HL-60 (cell line): ENCODE results near the gene INTS6L.

ENCODE experiments used
- CTCF ChIP-seq: IDR thresholded peaks from one replicate; pipeline ENCODE4 v1.5.1; 2011; ENCODE audit warnings: low read length, control low read depth, inconsistent platforms; ENCODE audit not compliant: insufficient read depth
- GABPA ChIP-seq: IDR thresholded peaks from 2 replicates; pipeline ENCODE4 v1.6.1; 2012; ENCODE audit warnings: low read depth
- POLR2AphosphoS5 ChIP-seq: IDR thresholded peaks from 2 replicates; pipeline ENCODE4 v1.6.1; 2012; ENCODE audit warnings: low read depth
- REST ChIP-seq: IDR thresholded peaks from 2 replicates; pipeline ENCODE4 v1.6.1; 2012; ENCODE audit warnings: low read depth; ENCODE audit not compliant: insufficient replicate concordance
- SPI1 ChIP-seq: IDR thresholded peaks from 2 replicates; pipeline ENCODE4 v1.6.1; 2012; ENCODE audit warnings: low read depth, mild to moderate bottlenecking, borderline replicate concordance

GRCh38 chrX:135522878-135523693 lies 2.6 kb downstream of the INTS6L start:
- TF ChIP-seq CTCF: no peak
- TF ChIP-seq POLR2AphosphoS5: no peak
- no peak for TF ChIP-seq SPI1
- no peak for TF ChIP-seq REST
- TF ChIP-seq GABPA: no peak
